CD4-positive, alpha-beta T cell treated with Interleukin-17A for 1 hour (primary cell): ENCODE data around the gene CELA2A.
"Not testable (repeated sequence)": the region's sequence is repeated elsewhere in the genome, so short reads cannot be mapped to it uniquely, and the experiment has no call there.

Source experiments
- DNase-seq: peaks from one replicate; pipeline ENCODE4 v3.0.0-alpha.2; 2020

CELA2A gene

GRCh38 chr1:15504436-15504835 is 47.9 kb downstream of the CELA2A start:
- no peak for DNase-seq

DNA sequence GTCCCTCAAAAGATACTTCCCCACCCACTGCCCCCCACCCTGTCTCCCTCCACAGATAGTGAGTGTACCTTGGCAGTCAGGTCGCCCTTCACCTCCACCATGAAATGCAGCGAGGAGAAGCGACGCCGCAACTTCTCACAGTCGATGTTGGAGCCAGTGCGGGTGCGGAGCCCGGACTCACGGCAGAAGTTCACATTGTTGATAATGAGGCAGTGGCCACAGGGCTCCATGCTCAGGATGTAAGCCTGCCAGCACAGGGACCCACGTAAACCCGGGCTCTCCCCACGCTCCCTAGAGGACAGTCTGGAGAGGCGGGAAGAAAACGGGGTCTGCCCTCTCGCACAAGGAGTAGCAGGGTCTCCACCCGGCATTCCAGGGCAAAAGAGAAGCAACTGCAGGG is 50.3 kb downstream of the CELA2A start:
- no peak for DNase-seq

DNA sequence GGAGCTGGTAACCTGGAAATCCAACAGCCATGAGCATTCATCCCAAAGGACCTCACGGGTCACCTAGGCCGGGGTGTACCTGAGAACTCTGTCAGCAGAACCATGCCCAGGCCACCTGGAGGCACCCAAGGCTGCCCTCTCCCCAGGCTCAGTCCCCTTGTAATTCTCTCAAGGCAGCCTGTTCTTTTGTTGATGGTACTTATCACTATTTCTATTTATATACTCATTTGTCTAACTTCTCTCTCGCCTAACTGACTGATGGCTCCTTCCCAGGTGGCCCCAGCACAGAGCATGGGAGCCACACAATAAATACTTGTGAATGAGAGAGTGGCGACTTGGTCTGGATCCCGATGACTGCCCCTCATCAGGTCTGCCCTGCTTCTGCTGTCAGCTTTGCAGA is 50.7 kb downstream of the CELA2A start:
- no peak for DNase-seq

DNA sequence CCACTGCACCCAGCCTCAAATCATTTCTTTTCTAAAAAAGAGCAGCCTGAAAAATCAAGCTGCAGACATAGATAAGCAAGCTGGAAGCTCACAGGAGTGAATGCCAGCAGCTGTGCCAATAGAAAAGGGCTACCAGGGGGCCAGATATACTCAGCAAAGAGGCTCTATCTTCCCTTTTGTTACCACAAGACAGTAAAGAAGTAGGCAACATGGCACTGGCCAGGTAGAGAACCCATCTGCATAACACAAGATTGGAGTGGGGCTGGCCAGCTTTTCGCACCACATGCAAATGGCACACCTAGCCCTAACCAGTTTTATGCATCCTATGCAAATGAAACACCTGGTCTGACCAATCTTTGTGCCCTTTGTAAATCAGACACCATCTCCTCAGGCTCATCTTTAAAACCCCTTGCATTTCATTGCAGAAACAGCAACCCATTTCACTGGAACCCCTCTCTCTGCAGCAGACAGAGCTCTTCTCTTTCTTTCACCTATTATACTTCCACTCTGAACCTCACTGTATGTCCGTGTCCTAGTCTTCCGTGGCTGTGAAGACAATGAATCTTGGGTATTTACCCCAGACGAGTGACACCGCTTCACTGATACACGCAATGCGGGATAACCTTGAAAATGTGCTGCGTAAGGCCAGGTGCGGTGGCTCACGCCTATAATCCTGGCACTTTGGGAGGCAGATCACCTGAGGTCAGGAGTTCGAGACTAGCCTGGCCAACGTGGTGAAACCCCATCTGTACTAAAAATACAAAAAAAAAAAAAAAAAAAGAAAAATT is 52.4 kb downstream of the CELA2A start:
- no peak for DNase-seq

- no peak for DNase-seq
Measured at GRCh38 chr1:15509586-15509985, 53.1 kb downstream of the CELA2A start.

GRCh38 chr1:15510611-15511405 is 54.3 kb downstream of the CELA2A start:
- no peak for DNase-seq

GRCh38 chr1:15513192-15513591 is 56.7 kb downstream of the CELA2A start:
- no peak for DNase-seq

- DNase-seq: no peak
Measured at GRCh38 chr1:15513919-15514318, 57.4 kb downstream of the CELA2A start.

DNA sequence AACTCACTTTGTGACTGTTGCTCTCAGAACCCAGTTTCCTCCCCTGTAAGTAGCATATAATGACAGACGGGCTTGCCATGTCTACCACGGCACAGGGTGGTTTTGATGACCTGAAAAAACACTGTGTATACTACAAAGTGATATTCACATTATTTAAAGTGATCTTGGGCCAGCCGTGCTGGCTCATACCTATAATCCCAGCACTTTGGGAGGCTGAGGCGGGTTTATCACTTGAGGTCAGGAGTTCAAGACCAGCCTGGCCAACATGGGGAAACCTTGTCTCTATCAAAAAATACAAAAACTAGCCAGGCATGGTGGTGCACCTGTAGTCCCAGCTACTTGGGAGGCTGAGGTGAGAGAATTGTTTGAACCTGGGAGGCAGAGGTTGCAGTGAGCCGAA is 58.0 kb downstream of the CELA2A start:
- DNase-seq: not testable (repeated sequence)

DNA sequence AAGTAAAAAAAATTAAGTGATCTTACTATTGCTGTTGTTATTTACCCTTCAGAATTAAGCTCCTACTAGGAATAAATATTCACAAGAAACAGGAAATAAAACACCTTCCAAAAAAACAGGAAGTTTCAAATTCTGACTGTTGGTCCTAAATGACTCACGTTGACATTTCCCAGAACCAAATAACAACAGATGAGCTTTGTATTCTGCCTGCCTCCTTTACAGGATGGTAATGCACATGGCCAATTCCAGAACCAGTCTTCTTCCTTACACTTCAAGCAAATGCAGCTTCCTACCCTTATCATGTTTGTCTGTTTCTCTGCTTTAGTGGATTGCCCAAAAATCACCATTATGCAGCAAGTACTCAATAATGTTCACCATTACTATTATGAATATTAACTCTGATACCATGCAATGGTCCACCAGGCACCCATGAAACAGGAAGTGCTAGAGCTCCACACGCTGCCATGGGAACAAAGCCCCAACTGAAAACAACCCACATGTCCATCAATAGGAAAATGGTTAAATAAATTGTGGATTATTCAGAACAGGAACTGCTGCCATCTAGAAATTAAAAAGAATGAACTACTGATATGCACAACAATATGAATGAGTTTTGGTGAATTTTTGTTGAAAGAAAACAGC is 58.6 kb downstream of the CELA2A start:
- peak; percentile 10 for DNase-seq

GRCh38 chr1:15519625-15520024 is 63.1 kb downstream of the CELA2A start:
- no peak for DNase-seq

GRCh38 chr1:15521206-15521906 is 64.8 kb downstream of the CELA2A start:
- peak; percentile 19 for DNase-seq
